ENCODE measurements around the gene SHISA4. TPM values are rescaled to one million over a fixed set of nuclear protein-coding genes. Genes with fewer than 3 reads are reported as not detected.
A peak's percentile ranks its signal among the peaks of the same experiment; 100 is the strongest.

SHISA4 gene
- total and polyA plus RNA-seq, 4 donors, result 7.2 to 15.9 (median 11.8) TPM

DNA sequence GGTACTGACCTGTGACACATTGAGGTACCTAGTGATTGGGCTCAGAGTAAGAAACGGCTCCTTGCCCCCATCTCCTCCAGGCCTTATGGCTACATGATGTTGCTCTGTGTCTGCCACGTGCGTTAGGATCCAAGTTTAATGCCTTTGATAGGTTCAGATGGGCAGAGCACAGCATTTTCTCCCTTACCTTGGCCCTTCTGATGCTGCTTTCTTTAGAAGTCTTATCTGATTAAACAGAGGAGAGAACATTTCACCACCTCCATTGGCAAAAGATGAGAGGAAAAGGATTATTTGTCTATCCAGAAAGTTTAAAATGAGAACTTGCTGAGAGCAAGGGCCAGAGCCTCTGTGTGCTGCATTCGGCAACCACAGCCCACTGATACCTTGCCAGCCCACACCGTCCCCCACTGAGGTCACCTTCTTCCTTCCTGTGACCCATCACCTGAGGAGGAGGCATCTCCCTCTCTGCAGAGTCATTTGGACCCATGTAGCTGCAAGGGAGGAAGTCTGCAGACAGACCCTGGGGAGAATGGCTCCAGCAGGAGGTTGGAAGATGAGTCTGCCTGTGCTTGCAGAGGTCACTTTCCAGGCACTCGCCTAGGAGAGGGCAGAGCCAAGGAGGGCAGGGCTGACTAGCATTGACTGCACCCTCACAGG, 16.7 kb downstream of the SHISA4 start:
- Histone ChIP-seq H3K27ac (ENCODE audit: low read depth in 1 of 2, low read length in 1 of 2) (peak overlapping the region in 1 of 2 donors; percentile 44), H3K36me3 (ENCODE audit: control insufficient read depth in 4 of 4, insufficient read depth in 4 of 4, low read length in 4 of 4) (no peaks in the 10 kb centered on the region), H3K9ac (ENCODE audit: insufficient read depth in 1 of 2, low read length in 2 of 2) (peak overlapping the region in 1 of 2 donors; percentile 46), H3K4me1 (ENCODE audit: control insufficient read depth in 5 of 5, insufficient read depth in 5 of 5, low read length in 5 of 5) (peaks cover 0 to 7% (median 0%) of the 10 kb centered on the region in 5 donors), H3K4me3 (no peak overlapping the region), H3K27me3 (ENCODE audit: control insufficient read depth in 3 of 3, insufficient read depth in 3 of 3, low read length in 2 of 3) (no peaks in the 10 kb centered on the region), H3K9me3 (ENCODE audit: control insufficient read depth in 4 of 4, insufficient read depth in 3 of 4, low read length in 3 of 4) (no peaks in the 10 kb centered on the region)
- TF ChIP-seq, protein P1, sequence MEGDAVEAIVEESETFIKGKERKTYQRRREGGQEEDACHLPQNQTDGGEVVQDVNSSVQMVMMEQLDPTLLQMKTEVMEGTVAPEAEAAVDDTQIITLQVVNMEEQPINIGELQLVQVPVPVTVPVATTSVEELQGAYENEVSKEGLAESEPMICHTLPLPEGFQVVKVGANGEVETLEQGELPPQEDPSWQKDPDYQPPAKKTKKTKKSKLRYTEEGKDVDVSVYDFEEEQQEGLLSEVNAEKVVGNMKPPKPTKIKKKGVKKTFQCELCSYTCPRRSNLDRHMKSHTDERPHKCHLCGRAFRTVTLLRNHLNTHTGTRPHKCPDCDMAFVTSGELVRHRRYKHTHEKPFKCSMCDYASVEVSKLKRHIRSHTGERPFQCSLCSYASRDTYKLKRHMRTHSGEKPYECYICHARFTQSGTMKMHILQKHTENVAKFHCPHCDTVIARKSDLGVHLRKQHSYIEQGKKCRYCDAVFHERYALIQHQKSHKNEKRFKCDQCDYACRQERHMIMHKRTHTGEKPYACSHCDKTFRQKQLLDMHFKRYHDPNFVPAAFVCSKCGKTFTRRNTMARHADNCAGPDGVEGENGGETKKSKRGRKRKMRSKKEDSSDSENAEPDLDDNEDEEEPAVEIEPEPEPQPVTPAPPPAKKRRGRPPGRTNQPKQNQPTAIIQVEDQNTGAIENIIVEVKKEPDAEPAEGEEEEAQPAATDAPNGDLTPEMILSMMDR (IDR thresholded peaks at IDR 0.05; ENCODE audit: control extremely low read depth, extremely low read depth), result no peak
- 71 to 75% methylated on average over 6 of the region's 6 CpGs for WGBS, 2 donors
- DNase-seq (no peak), ATAC-seq (ENCODE audit: insufficient read depth, low FRiP score) (no peak)

DNA sequence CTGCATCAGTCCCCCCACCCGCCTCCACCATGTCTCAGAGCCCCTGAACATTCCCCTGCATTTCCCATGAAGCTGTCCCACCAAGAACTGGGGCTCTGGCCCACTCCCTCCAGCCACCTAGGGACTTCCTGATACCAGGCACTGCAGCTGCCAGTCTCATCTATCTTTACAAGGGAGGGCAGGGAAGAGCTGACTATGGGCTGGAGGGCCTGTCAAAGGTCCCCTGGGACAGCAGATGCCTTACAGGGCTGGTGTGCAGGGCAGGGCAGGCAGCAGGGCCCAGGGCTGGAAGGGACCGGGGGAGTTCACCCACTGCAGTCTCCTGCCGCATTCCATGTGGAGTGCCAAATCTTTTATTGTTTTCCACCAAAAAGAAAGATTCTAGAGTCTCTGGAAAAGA, 17.6 kb downstream of the SHISA4 start:
- no peaks in the 10 kb centered on the region for H3K36me3 ChIP-seq (ENCODE audit: control insufficient read depth in 4 of 4, insufficient read depth in 4 of 4, low read length in 4 of 4)
- no peak overlapping the region for H3K9ac ChIP-seq (ENCODE audit: insufficient read depth in 1 of 2, low read length in 2 of 2)
- ATAC-seq (ENCODE audit: insufficient read depth, low FRiP score), result no peak
- 91 to 96% methylated on average over 3 of the region's 3 CpGs for WGBS, 2 donors
- no peaks in the 10 kb centered on the region for H3K27me3 ChIP-seq (ENCODE audit: control insufficient read depth in 3 of 3, insufficient read depth in 3 of 3, low read length in 2 of 3)
- peaks cover 0 to 7% (median 0%) of the 10 kb centered on the region in 5 donors for H3K4me1 ChIP-seq (ENCODE audit: control insufficient read depth in 5 of 5, insufficient read depth in 5 of 5, low read length in 5 of 5)
- TF ChIP-seq, protein P1 (IDR thresholded peaks at IDR 0.05; ENCODE audit: control extremely low read depth, extremely low read depth), result no peak
- H3K4me3 ChIP-seq, result no peak overlapping the region
- DNase-seq, result no peak
- H3K27ac ChIP-seq (ENCODE audit: low read depth in 1 of 2, low read length in 1 of 2), result peak overlapping the region in 1 of 2 donors; percentile 34
- no peaks in the 10 kb centered on the region for H3K9me3 ChIP-seq (ENCODE audit: control insufficient read depth in 4 of 4, insufficient read depth in 3 of 4, low read length in 3 of 4)

DNA sequence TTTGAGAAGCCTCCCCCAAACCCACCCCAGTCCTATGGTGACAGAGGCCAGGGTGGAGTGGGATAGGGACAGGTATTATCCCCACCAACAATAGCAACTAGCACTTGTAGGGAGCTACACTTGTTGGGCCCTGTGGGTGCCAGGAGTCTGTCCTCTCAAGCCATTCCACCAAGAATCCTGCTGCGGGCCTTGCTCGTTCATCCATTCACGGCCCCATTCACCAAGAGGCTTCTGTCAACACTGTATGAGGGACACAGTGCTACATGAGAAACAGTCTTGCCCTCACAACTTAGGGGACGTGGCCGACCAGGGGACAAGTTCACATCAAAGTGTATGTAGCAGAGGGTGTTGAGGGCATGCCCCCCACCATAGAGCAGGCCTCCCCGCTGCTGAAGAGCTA, 18.9 kb downstream of the SHISA4 start:
- DNase-seq (no peak), ATAC-seq (ENCODE audit: insufficient read depth, low FRiP score) (no peak)
- Histone ChIP-seq H3K4me1 (ENCODE audit: control insufficient read depth in 5 of 5, insufficient read depth in 5 of 5, low read length in 5 of 5) (peaks cover 0 to 7% (median 0%) of the 10 kb centered on the region in 5 donors), H3K9me3 (ENCODE audit: control insufficient read depth in 4 of 4, insufficient read depth in 3 of 4, low read length in 3 of 4) (no peaks in the 10 kb centered on the region), H3K27ac (ENCODE audit: low read depth in 1 of 2, low read length in 1 of 2) (peak overlapping the region in 1 of 2 donors; percentile 7), H3K36me3 (ENCODE audit: control insufficient read depth in 4 of 4, insufficient read depth in 4 of 4, low read length in 4 of 4) (no peaks in the 10 kb centered on the region), H3K27me3 (ENCODE audit: control insufficient read depth in 3 of 3, insufficient read depth in 3 of 3, low read length in 2 of 3) (no peaks in the 10 kb centered on the region), H3K9ac (ENCODE audit: insufficient read depth in 1 of 2, low read length in 2 of 2) (no peak overlapping the region), H3K4me3 (no peak overlapping the region)
- TF ChIP-seq, protein P1 (IDR thresholded peaks at IDR 0.05; ENCODE audit: control extremely low read depth, extremely low read depth), result no peak
- WGBS, 2 donors, result 88 to 95% methylated on average over 6 of the region's 6 CpGs

Measured in lung (tissue), 12 donors.